HG03064 (cell line): Measurements from ENCODE around the gene ATP1B3.
"Not testable (repeated sequence)": the region's sequence is repeated elsewhere in the genome, so short reads cannot be mapped to it uniquely, and the experiment has no call there.

Source experiments
- ATAC-seq: cut with Tn5 transposase; IDR thresholded peaks from one replicate; pipeline ENCODE4 v1.9.1; 2021; ENCODE audit warnings: low read depth; ENCODE audit not compliant: unreplicated experiment

ATP1B3 gene

GRCh38 chr3:141876381-141876890, at the start of gene ATP1B3:
Gene ATP1B3 (plus strand): TSS chr3:141876643. CDS start chr3:141876802, 159 bp downstream.
- ATAC-seq = peak; percentile 70

DNA sequence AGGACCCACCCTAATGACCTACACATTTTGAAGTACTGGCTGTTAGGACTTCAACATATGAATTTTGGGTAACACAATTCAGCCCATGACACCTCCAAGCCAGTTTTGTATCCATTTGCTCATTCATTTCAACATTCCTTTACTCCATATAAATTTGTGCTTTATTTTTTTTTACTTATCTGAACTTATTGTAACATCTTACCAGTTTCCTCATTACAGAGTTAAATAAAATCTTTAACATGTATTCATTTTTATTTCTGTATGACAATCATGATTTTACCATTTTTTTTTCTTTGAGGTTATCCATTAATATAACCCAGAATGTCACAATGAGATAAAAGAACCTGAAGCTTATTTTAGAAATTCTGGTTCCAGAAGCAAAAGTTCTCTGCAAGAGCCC, 48.0 kb upstream of the ATP1B3 start:
- ATAC-seq = no peak

DNA sequence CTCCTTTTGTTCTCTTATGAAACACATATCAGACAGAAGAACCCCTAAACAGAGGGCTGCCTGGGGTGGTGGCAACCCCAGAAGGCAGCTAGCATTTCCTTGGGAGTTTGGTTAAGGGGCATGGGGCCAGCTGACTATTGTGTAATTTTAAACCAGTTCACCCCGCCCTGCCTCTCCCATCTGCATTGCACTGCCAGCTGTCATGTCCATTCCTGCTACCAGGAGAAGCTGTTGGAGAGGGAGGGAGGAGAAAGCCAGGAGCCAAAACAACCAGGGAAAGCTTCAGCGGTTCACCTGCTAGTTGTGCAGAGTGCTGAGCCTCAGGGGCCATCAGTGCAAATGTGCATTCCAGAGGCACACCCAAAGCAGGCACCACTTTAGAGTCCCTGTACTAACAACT, 47.6 kb upstream of the ATP1B3 start:
- ATAC-seq = no peak

GRCh38 chr3:141830508-141830907, 45.9 kb upstream of the ATP1B3 start:
- ATAC-seq = no peak

DNA sequence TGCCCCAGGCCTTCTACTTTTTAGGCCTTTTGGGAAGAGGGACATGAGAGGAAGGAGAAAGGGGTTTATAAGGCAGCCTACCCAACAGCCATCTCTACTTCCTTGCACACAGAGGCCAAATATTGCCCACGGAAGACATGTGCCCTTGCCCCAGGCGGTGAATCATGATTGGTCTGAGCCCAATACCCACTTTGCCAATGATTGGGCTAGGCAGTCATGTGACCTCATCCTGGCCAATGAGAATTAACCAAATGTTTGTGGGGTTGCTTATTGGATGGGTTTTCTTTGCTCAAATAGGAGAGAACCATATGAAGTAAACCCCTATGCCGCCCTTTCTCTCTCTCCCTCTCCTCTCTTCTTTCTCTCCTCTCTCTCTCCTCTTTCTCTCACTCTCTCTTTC, 42.2 kb upstream of the ATP1B3 start:
- no peak for ATAC-seq

DNA sequence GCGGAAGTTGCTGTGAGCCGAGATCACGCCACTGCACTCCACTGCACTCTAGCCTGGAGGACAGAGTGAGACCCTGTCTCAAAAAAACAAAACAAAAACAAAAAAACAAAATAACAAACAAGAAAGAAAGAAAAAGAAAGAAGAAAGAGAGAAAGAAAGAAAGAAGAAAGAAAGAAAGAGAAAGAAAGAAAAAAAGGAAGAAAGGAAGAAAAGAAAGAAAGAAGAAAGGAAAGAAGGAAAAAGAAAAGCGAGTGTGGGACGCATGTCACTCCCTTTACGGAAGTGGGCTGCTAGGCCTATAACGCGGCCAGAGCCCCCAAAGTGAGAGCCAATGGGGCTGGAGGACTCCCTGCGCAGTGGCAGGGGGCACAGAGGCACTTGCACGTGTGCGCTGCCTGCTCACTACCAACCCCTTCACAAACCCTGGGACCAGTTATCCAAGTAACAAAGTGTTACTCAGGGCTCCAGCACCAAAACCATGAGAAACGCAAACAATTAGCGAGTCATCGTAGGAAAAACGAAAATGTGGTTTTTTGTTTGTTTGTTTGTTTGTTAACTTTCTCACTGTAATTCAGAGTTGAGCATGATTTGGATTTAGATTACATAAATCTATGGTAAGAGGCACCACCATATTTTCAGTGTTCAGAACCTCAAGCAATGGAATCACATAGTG, 40.8 kb upstream of the ATP1B3 start:
- ATAC-seq = no peak

DNA sequence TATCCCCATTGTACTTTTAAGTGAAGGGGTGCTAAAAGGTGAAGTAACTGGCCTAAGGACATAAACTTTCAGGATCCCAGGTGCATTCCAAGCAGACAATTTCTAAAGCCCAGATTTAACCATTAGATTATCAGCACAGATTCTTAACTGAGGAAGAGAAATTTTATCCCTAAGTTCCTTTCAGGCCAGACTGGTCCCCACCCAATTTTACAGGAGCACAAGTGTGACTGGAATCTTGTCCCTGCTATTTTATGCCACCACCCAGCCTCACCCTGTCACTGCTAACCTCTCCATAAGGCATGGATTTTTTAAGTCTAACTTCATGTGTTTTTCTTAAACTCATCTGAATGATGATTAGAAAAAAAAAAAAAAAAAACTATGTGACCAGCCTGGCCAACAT, 37.1 kb upstream of the ATP1B3 start:
- no peak for ATAC-seq

DNA sequence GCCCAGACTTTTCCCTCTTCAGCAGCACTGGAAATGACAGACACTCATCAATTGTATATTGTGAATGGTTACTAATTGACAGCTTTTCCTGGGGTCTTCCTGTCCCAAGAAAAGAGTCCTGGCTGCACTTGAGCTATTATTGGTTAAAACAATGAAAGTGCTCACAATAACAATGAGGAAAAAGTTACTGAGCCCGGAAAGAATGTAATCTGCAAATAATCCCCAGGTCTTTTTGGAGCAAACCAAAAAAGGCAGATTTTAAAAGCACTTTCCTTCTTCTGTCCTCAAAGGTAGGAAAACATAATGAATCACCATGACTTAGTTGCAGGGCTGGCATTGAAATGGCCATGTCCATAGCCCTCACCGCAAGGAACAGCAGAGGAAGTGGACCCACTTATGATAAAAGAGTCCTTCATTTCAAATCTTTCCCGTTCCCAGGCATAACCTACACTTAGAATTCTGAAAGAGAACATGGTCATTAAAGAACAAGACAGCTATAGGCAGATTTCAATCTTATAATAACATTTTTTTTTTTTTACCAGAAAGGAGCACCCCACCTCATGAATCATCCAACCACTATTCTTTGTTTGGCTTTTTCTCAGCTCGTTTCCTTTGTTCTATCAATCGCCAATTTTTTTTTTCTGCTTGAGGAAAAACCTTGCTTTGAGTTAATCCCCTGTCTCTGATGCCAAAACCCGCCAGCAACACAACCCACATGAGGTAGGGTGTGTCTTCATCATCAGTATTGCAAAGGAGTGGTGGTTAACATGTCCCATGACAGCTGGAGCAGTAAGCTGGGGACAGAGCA, 35.5 kb upstream of the ATP1B3 start:
- ATAC-seq = no peak

DNA sequence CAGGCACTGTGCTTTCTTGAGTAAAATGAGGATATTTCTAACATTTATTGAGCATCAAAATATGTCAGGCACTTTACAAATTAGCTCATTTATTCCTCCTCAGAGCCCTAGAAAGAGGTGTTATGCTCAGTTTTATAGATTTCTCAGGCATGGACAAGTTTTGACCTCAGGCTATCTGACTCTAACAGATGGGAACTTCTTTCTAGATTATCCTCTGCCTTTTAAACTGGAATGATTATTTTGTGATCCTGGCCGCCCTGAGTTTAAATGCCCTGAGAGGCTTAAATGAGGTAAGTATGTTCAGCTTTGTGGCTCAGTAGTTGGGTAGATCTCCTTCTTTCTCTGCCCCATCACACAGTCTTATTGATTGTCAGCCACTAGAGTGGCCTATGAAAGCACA, 32.3 kb upstream of the ATP1B3 start:
- no peak for ATAC-seq

GRCh38 chr3:141844812-141845211, 31.6 kb upstream of the ATP1B3 start:
- ATAC-seq = no peak

DNA sequence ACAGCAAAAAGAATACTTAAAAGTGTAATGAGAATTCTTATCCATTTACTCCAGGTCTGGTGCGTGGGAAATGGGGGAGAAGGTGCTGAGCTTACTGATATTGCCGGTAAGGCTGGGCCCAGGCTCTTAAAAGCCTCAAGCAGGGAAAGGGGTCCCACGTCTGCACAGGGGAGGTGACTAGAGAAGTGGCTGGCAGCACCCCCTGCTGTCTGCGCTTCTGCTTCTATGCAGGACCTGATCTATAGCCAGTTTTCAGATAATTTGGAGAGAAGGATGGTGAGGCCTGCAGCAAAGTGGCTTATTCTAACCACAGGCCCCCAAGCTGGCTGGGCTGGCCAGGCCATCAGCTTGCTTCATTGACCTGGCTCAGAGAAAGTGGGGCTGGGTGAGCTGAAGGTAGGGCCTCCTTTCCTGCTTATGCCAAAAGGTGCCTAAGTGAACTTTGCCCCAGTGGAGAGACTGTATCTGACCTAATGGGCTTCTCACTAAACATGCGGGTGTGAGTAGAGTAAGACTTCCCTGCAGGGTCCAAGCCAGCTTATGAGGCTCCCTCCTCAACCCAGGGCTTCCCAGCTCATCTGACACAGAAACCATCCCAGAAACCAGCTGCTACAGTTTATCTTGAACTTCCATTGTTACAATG, 30.9 kb upstream of the ATP1B3 start:
- no peak for ATAC-seq

DNA sequence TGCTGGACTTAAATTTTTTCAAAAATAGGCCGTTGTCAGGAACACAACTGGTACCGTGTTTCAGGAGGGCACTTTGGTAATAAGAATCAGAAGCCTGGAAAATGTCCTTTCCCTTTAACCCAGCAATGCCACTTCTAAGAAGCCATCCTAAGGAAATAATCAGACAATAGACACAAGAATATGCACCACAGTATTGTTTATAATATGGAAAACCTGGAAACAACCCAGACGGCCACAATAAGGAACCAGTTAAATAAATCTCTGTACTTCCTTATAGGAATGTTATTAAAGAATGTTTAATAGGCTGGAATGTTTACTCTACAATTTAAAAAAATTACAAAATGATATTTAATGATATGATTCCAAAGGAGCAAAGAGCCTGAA, 30.4 kb upstream of the ATP1B3 start:
- no peak for ATAC-seq

GRCh38 chr3:141848159-141848748, 28.2 kb upstream of the ATP1B3 start:
- not testable (repeated sequence) for ATAC-seq

GRCh38 chr3:141849056-141849815, 27.2 kb upstream of the ATP1B3 start:
- ATAC-seq = no peak

GRCh38 chr3:141851411-141851810, 25.0 kb upstream of the ATP1B3 start:
- ATAC-seq = no peak

DNA sequence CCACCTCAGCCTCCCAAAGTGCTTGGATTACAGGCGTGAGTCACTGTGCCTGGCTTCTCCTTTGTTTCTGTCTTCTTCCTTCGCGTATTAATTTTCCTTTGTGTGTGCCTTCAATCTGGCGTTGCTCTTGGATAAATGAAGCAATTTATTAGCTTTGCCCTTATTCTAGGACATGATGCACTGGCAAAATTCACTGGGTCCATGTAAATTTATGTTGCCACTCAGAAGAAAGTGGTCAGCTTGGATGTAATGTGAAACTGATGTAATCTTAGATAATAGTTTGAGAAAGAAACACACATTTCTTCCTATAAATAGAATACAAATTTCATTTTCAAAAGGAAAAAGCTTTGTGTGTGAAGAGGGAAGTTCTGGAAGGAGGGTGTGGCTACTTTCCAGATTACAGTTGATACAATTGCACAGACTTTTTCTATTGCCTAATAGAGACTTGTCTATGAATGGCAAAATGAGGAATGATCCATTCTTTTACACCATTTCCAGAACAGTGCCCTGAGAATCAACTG, 23.3 kb upstream of the ATP1B3 start:
- ATAC-seq = no peak

DNA sequence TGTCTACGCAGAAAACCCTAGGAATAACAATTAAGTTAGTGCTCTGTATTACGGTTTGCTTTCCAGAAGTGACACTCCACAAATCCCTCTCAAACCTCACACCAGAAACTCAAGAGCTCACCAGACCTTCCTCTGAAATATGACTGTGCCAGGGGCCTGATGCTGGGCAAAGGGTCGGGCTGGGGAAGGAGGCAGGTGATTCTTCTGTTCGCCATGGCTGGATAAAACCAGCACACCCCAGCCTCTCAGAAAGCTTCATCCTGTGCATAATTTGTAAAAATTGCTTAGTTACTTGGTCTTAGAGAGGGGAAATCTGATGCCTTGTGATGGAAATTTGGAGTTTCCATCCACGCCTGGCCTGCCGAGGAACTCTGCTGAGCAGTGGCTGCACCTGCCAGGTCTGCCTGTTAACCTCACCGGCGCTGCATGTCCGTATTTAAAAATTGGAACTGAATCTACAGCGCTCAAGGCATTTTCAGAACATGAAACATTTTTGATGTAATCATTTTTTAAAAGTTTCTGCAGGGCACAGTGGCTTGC, 22.7 kb upstream of the ATP1B3 start:
- no peak for ATAC-seq

DNA sequence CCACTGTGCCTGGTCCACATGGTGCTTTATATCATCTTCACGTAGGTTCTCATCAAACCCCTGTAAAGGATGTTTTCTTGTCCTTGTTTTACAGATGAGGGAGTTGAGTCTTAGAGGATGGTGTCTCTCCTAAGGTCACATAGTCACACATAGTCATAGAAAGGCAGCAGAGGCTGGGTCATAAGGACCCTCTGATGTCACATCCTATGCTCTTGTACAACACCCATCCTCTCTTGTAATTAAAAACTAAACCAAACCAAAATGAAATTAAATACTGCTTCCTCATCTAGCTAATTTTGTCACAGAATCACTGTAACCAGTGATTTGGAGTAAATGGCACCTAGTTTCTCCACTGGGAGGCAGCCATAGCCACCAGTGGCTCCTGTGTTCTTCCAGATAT, 21.8 kb upstream of the ATP1B3 start:
- no peak for ATAC-seq

DNA sequence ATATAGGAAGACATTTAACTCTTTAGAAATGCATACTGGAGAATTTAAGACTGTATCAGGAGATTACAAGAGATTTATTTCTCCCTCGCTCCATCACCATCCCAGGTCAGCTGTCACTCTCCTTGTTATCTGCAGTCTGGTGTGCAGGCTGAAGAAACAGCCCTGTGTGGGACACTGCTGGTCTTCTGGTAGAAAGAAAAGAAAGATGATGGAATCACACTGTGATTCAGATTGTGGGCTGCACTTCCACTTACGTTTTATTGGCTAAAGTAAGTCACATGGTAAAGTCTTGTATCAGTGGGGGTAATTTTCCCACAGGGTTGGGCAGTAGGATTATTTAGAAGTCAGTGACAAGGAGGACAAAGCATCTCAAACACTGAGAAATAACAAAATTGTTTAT, 18.1 kb upstream of the ATP1B3 start:
- no peak for ATAC-seq

DNA sequence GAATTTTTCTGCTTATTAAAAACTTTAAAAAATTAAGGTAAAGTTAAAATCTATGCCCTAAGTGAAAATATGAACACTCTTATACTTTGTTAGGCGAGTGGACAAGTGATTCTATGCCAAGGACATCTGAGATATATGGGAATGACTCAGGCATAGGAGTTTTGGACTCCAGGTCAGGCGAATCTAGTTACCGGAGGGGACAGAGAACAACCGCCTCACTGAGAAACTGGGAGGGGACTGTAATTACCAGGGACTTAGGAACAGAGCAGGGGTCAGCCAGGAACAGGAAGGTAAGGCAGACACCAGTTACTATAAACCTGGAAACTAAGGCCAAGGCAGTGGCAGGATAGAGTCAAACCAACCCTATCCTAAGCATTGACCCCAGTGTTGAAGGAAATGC, 16.8 kb upstream of the ATP1B3 start:
- no peak for ATAC-seq
